Coronary artery (tissue), 2 donors: Measurements from ENCODE around the gene TFPT.

Source experiments
- DNase-seq: peaks from one replicate; pipeline ENCODE4 v3.0.0-alpha.2; 2017; ENCODE audit warnings: low spot score
- H3K27ac ChIP-seq, 2 donors: fragments of 200-600 bp; sonication (generic); one replicate each; pipeline ENCODE4 v1.5.1; 2016 to 2019
- H3K4me3 ChIP-seq: fragments of 200-600 bp; sonication (generic); 2 replicates; pipeline ENCODE4 v1.5.1; 2016; ENCODE audit warnings: mild to moderate bottlenecking, moderate library complexity
- TF ChIP-seq, protein P1 (sequence below): fragments of 200-600 bp; sonication (generic); IDR thresholded peaks from one replicate; pipeline ENCODE4 v1.5.1; 2019; ENCODE audit warnings: antibody characterized with exemption

TFPT gene

DNA sequence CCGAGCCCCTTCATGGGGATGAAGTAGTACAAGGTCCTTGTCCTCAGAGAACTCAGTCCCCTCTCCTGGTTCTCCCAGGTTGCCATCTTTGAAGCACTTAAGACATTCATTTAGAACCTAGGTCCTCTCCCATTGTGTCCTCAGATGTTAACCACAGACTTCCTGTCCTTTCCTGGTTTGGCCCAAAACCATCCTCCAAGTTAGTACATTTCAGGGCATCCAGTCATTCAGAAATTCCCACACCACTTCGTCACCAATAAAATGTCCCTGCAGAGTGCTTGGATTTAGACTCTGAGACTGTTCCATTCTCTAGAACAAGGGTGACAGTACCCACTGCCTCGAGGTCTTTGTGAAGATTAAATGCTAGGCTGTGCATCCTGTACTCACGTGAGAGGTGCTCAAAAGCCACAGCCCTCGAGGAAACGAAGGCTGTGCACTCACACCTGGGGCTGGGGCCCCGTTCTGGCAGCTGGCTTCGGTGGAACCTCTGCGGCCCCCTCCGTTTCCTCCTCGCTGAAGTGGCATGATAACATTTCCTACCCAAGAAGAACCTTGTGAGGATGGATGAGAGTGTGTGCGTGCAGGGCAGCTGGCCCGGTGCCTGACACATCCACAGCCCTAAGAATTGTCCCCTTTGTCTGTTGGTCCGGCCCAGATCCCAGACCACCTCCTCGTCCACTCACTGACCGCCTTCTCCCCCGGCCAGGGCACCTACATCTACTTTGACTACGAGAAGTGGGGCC is 39.3 kb upstream of the TFPT start:
- H3K27ac ChIP-seq: no peak overlapping the region
- no peak for DNase-seq
- no peak overlapping the region for H3K4me3 ChIP-seq
- TF ChIP-seq, protein P1, sequence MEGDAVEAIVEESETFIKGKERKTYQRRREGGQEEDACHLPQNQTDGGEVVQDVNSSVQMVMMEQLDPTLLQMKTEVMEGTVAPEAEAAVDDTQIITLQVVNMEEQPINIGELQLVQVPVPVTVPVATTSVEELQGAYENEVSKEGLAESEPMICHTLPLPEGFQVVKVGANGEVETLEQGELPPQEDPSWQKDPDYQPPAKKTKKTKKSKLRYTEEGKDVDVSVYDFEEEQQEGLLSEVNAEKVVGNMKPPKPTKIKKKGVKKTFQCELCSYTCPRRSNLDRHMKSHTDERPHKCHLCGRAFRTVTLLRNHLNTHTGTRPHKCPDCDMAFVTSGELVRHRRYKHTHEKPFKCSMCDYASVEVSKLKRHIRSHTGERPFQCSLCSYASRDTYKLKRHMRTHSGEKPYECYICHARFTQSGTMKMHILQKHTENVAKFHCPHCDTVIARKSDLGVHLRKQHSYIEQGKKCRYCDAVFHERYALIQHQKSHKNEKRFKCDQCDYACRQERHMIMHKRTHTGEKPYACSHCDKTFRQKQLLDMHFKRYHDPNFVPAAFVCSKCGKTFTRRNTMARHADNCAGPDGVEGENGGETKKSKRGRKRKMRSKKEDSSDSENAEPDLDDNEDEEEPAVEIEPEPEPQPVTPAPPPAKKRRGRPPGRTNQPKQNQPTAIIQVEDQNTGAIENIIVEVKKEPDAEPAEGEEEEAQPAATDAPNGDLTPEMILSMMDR: no peak

DNA sequence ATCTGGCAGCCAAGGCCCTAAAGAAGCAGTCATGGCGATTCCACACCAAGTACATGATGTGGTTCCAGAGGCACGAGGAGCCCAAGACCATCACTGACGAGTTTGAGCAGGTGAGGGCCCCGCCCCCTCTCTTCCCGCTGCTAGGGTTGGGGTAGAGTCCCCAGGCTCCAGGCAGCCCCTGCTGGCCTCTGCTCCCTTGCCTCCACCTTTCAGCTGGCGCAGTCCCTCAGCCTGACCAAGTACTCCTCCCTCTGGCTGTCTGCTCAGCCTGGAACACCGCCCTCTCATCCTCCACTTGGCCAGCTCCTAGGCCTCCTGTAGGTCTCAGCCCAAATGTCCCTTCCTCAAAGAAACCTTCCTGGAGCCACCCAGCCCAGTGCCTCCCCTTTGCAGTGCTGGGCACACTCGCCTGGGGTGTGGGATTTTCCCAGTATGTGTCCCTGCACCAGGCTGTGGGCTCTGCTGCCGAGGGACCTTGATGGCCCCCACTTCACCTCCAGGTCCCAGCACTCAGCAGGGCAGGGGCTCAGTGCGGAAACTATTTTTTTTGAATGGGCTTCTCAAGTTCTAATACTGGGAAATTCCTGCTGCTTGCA is 38.4 kb upstream of the TFPT start:
- TF ChIP-seq, protein P1: no peak
- no peak for DNase-seq
- no peak overlapping the region for H3K4me3 ChIP-seq
- peak overlapping the region in 1 of 2 donors; percentile 56 for H3K27ac ChIP-seq

DNA sequence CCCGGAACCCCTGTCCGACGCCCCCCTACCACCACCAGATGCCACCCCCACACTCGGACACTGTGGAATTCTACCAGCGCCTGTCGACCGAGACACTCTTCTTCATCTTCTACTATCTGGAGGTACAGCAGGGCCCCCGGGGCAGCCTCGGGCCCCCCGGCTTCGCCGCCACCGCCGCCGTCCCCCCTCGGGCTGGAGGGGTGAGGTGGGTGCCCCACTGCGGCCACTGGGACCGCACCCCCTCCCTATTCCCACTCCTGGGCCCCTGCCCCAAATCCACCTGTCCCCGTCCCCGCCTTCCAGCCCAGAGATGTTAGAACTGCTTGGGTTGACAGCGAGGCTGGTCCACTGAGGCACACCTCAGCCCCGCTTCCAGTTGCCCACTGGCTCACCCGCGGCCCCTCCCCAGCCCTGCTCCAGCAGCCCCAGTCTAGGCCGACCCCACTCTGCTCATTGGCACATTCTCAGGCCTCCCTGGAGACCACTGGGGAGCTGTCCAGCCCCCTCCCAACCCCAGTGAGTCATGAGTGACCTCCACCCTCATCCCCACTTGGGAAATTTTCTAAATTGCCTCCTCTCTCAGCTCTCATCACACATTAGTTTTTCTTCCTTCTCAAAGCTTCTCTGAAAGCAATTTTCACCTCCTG is 37.5 kb upstream of the TFPT start:
- peak overlapping the region in 1 of 2 donors; percentile 56 for H3K27ac ChIP-seq
- no peak for DNase-seq
- TF ChIP-seq, protein P1: no peak
- no peak overlapping the region for H3K4me3 ChIP-seq

DNA sequence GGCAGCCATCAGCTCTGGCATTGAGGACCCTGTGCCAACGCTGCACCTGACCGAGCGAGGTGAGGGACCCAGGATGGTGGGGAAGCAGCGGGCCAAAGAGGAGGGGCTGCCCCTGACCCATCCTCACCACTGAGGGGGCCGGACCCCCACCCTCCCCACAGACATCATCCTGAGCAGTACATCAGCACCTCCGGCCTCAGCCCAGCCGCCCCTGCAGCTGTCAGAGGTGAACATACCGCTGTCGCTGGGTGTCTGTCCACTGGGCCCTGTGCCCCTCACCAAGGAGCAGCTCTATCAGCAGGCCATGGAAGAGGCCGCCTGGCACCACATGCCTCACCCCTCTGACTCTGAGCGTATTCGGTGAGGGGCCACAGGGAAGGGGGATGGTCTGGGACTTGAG is 36.8 kb upstream of the TFPT start:
- TF ChIP-seq, protein P1: no peak

DNA sequence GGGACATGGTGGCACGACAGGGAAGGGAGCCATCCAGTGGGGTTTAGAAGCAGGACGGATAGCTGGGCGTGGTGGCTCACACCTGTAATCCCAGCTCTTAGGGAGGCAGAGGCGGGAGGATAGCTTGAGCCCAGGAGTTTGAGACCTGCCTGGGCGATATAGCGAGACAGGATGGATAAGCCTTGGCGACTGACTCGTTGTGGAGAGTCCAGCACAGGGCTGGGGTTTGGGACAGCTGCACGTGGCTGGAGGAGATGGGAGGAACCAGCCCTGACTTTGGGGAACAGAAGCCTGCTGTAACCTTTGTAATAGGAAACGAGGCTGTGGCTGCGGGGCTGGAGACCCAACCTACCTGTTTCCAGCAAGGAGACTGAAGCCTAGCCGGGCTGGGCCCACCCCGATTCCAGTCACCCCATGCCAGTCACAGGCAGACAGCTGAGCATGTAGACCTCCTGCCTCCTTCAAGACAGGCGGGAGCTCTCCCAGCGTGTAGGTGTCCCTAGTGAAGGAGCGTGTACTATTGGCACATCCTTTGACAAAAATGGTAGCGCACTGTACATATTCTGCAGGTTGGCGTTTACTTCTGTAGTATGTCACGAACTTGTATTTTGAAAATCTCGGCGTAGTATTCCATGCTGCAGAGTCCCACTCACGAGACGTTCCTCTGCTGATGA is 36.0 kb upstream of the TFPT start:
- TF ChIP-seq, protein P1: no peak
- no peak for DNase-seq
- H3K4me3 ChIP-seq: no peak overlapping the region
- no peak overlapping the region for H3K27ac ChIP-seq

More for the DNA sequence above, 36.8 kb upstream of the TFPT start:
- no peak for DNase-seq
- Histone ChIP-seq H3K4me3 (no peak overlapping the region), H3K27ac (no peak overlapping the region)

DNA sequence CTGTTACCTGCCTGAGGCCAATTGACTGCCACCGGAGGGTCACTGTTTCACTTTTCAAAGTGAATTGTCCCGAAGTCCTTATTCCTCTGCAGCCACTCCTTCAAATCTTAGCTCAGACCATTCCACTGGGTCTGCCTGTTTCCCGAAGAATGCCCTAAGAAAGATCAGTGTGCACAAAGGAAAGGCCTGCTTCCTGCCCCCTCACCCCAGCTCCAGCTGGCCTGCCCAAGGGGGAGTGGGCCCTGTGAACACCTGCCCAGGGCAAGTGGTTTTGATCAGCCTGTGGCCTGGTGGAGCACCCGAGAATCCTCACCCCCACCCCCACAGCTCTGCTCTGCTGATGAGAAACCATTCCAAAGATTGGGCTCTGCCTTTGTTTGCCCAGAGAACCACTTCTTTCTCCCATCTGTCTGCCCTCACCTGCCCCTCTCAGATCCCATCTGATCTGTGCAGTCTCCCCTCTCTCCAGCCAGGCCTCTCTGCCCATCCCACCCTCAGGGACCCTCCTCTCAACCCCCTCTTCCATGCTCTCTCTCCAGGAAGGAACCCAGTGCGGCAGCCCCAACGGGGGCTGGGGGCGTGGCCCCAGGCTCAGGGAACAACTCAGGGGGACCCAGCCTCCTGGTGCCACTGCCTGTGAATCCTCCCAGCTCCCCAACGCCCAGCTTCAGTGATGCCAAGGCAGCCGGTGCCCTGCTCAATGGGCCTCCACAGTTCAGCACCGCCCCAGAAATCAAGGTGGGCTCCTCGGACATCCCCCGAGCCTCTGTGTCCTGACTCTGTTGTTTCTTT is 33.8 kb upstream of the TFPT start:
- DNase-seq: no peak
- no peak overlapping the region for H3K27ac ChIP-seq
- TF ChIP-seq, protein P1: no peak
- no peak overlapping the region for H3K4me3 ChIP-seq
